Mesodermal cell (in vitro differentiated cells): ENCODE measurements around the gene SNX30.

ENCODE experiments used
- H3K27ac ChIP-seq: 2 replicates; pipeline ENCODE4 v1.7.0; 2013; ENCODE audit warnings: mild to moderate bottlenecking, low read depth, low read length, moderate library complexity; ENCODE audit not compliant: severe bottlenecking
- H3K36me3 ChIP-seq: 2 replicates; pipeline ENCODE4 v1.7.1; 2013; ENCODE audit warnings: mild to moderate bottlenecking, low read length, moderate library complexity; ENCODE audit not compliant: control insufficient read depth, insufficient read depth
- H3K4me1 ChIP-seq: one replicate; pipeline ENCODE4 v1.7.1; 2013; ENCODE audit warnings: mild to moderate bottlenecking, low read length; ENCODE audit not compliant: insufficient read depth, control insufficient read depth, poor library complexity, severe bottlenecking
- H3K4me3 ChIP-seq: 2 replicates; pipeline ENCODE4 v1.7.0; 2013; ENCODE audit warnings: low read length, control low read depth, mild to moderate bottlenecking; ENCODE audit not compliant: insufficient read depth, poor library complexity, severe bottlenecking; ENCODE audit errors: extremely low read depth
- H3K9me3 ChIP-seq: 2 replicates; pipeline ENCODE4 v1.7.1; 2013; ENCODE audit warnings: mild to moderate bottlenecking, low read length, moderate library complexity; ENCODE audit not compliant: control insufficient read depth
- WGBS, 2 experiments: methylation state at CpG; one replicate each; pipeline ENCODE4 v1.1.5; 2013; ENCODE audit warnings: missing lambda C conversion rate in 2 of 2; ENCODE audit not compliant: insufficient coverage in 2 of 2; 5-methylcytosine and 5-hydroxymethylcytosine counted together

Gene SNX30

GRCh38 chr9:112764344-112764743 lies 13.8 kb downstream of the SNX30 start:
- H3K4me3 ChIP-seq = no peak overlapping the region
- 71 to 80% methylated on average over 5 of the region's 5 CpGs for WGBS, 2 experiments
- no peaks in the 10 kb centered on the region for H3K36me3 ChIP-seq
- no peak overlapping the region for H3K27ac ChIP-seq
- no peaks in the 10 kb centered on the region for H3K9me3 ChIP-seq
- peaks cover 15% of the 10 kb centered on the region for H3K4me1 ChIP-seq

- Histone ChIP-seq H3K4me3 (no peak overlapping the region), H3K9me3 (no peaks in the 10 kb centered on the region), H3K36me3 (no peaks in the 10 kb centered on the region), H3K27ac (no peak overlapping the region), H3K4me1 (peaks cover 15% of the 10 kb centered on the region)
- WGBS, 2 experiments = 64 to 75% methylated on average over 4 to 7 of the region's 7 CpGs
Observed at GRCh38 chr9:112764837-112765236, 14.3 kb downstream of the SNX30 start.

- H3K4me1 ChIP-seq = peaks cover 15% of the 10 kb centered on the region
- no peak overlapping the region for H3K4me3 ChIP-seq
- H3K36me3 ChIP-seq = no peaks in the 10 kb centered on the region
- no peak overlapping the region for H3K27ac ChIP-seq
- WGBS, 2 experiments = no CpG with 5 or more reads among the region's 1 CpG
- H3K9me3 ChIP-seq = no peaks in the 10 kb centered on the region
Observed at GRCh38 chr9:112765281-112765680, 14.7 kb downstream of the SNX30 start.

- Histone ChIP-seq H3K4me1 (no peaks in the 10 kb centered on the region), H3K4me3 (no peak overlapping the region), H3K36me3 (no peaks in the 10 kb centered on the region), H3K27ac (no peak overlapping the region), H3K9me3 (no peaks in the 10 kb centered on the region)
- WGBS, 2 experiments = 81 to 87% methylated on average over 3 of the region's 8 CpGs
Observed at GRCh38 chr9:112771359-112772214, 21.0 kb downstream of the SNX30 start.

- Histone ChIP-seq H3K27ac (no peak overlapping the region), H3K4me1 (no peaks in the 10 kb centered on the region), H3K9me3 (no peaks in the 10 kb centered on the region), H3K36me3 (no peaks in the 10 kb centered on the region), H3K4me3 (no peak overlapping the region)
- WGBS, 2 experiments = 100% methylated on average over 1 of the region's 2 CpGs
Observed at GRCh38 chr9:112772215-112772509, 21.6 kb downstream of the SNX30 start.

- no peaks in the 10 kb centered on the region for H3K36me3 ChIP-seq
- no peak overlapping the region for H3K4me3 ChIP-seq
- no peaks in the 10 kb centered on the region for H3K9me3 ChIP-seq
- 100% methylated on average over 1 to 2 of the region's 4 CpGs for WGBS, 2 experiments
- H3K27ac ChIP-seq = no peak overlapping the region
- no peaks in the 10 kb centered on the region for H3K4me1 ChIP-seq
Observed at GRCh38 chr9:112772551-112772950, 22.0 kb downstream of the SNX30 start.

- Histone ChIP-seq H3K27ac (no peak overlapping the region), H3K4me1 (no peaks in the 10 kb centered on the region), H3K9me3 (no peaks in the 10 kb centered on the region), H3K4me3 (no peak overlapping the region), H3K36me3 (no peaks in the 10 kb centered on the region)
- 91 to 96% methylated on average over 7 of the region's 9 CpGs for WGBS, 2 experiments
Observed at GRCh38 chr9:112774006-112774996, 23.7 kb downstream of the SNX30 start.

GRCh38 chr9:112777914-112778313 lies 27.4 kb downstream of the SNX30 start:
- Histone ChIP-seq H3K4me1 (no peaks in the 10 kb centered on the region), H3K36me3 (no peaks in the 10 kb centered on the region), H3K9me3 (no peaks in the 10 kb centered on the region), H3K27ac (no peak overlapping the region), H3K4me3 (no peak overlapping the region)

GRCh38 chr9:112780450-112781036 lies 30.0 kb downstream of the SNX30 start:
- no peak overlapping the region for H3K4me3 ChIP-seq
- H3K27ac ChIP-seq = no peak overlapping the region
- no peaks in the 10 kb centered on the region for H3K36me3 ChIP-seq
- no peaks in the 10 kb centered on the region for H3K4me1 ChIP-seq
- WGBS, 2 experiments = 87 to 95% methylated on average over 2 to 4 of the region's 6 CpGs
- H3K9me3 ChIP-seq = no peaks in the 10 kb centered on the region

GRCh38 chr9:112782218-112782617 lies 31.7 kb downstream of the SNX30 start:
- no peaks in the 10 kb centered on the region for H3K4me1 ChIP-seq
- H3K4me3 ChIP-seq = no peak overlapping the region
- 83% methylated on average over 1 of the region's 1 CpG; no CpG with 5 or more reads in 1 of the 2 experiments for WGBS, 2 experiments
- H3K9me3 ChIP-seq = no peaks in the 10 kb centered on the region
- H3K27ac ChIP-seq = no peak overlapping the region
- no peaks in the 10 kb centered on the region for H3K36me3 ChIP-seq
